Calu3 (cell line): Measurements from ENCODE around the gene FNDC3B. TPM values are rescaled to one million over a fixed set of nuclear protein-coding genes. Genes with fewer than 3 reads are reported as not detected.
A peak's percentile ranks its signal among the peaks of the same experiment; 100 is the strongest.

Source experiments
- BruUV-seq: library from RNA; stranded (reverse); fragments of 400-500 nt; replicated peaks from 2 replicates; lab custom pipeline; 2021; lab: Mats Ljungman, UMichigan
- CTCF ChIA-PET: fragments of 300-600 bp; sonication (Branson Sonifier 250); formaldehyde crosslinking; loops from one replicate; lab custom pipeline; 2022; ENCODE audit warnings: antibody characterized with exemption; lab: Charles Lee
- DNase-seq: peaks from one replicate; pipeline ENCODE4 v3.0.0; 2022
- H3K27ac Mint-ChIP-seq: one replicate; pipeline ENCODE4 v1.8.0; 2022; ENCODE audit warnings: mixed read lengths; ENCODE audit not compliant: unreplicated experiment
- H3K27me3 Mint-ChIP-seq: one replicate; pipeline ENCODE4 v1.8.0; 2022; ENCODE audit warnings: mixed read lengths; ENCODE audit not compliant: unreplicated experiment
- H3K36me3 Mint-ChIP-seq: one replicate; pipeline ENCODE4 v1.8.0; 2022; ENCODE audit warnings: mild to moderate bottlenecking, moderate library complexity, mixed read lengths; ENCODE audit not compliant: insufficient read depth, unreplicated experiment
- H3K4me1 Mint-ChIP-seq: one replicate; pipeline ENCODE4 v1.8.0; 2022; ENCODE audit warnings: mild to moderate bottlenecking, low read depth, mixed read lengths; ENCODE audit not compliant: unreplicated experiment
- H3K4me3 Mint-ChIP-seq: one replicate; pipeline ENCODE4 v1.8.0; 2022; ENCODE audit warnings: mild to moderate bottlenecking, low read depth, moderate library complexity, mixed read lengths; ENCODE audit not compliant: unreplicated experiment
- H3K9me3 Mint-ChIP-seq: one replicate; pipeline ENCODE4 v1.8.0; 2022; ENCODE audit warnings: low read depth, mixed read lengths; ENCODE audit not compliant: unreplicated experiment
- CTCF ChIP-seq: fragments of 200-600 bp; IDR thresholded peaks from one replicate; pipeline ENCODE4 v1.8.0; 2022; ENCODE audit warnings: antibody characterized with exemption; ENCODE audit not compliant: unreplicated experiment
- intact Hi-C: fragments of 100-400 bp; cut with micrococcal nuclease; formaldehyde crosslinking; loops from one replicate; pipeline ENCODE4 v1.10.0; 2022; ENCODE audit not compliant: unreplicated experiment
- total RNA-seq: library from RNA; stranded (reverse); gene quantifications from 2 replicates; pipeline ENCODE4 v1.2.3, GENCODE V29; 2022

The FNDC3B gene
- total RNA-seq, 1 experiment from 2014 or later: 453 TPM

- H3K4me3 Mint-ChIP-seq: no peak overlapping the region
- no peak for TF ChIP-seq CTCF
- H3K27me3 Mint-ChIP-seq: no peaks in the 10 kb centered on the region
- intact Hi-C loops: no loop called here
- CTCF ChIA-PET: no interaction called here
- DNase-seq: no peak
- peaks cover 73% of the 10 kb centered on the region for H3K36me3 Mint-ChIP-seq
- BruUV-seq: no TSS peak
- no peaks in the 10 kb centered on the region for H3K9me3 Mint-ChIP-seq
- peaks cover 52% of the 10 kb centered on the region for H3K4me1 Mint-ChIP-seq
- H3K27ac Mint-ChIP-seq: no peak overlapping the region
Observed at GRCh38 chr3:172192830-172193415, 153.5 kb downstream of the FNDC3B start.

- CTCF ChIA-PET: no interaction called here
- Mint-ChIP-seq H3K9me3 (no peaks in the 10 kb centered on the region), H3K4me3 (no peak overlapping the region), H3K4me1 (peaks cover 50% of the 10 kb centered on the region), H3K27ac (peak overlapping the region; percentile 58), H3K27me3 (no peaks in the 10 kb centered on the region), H3K36me3 (peaks cover 74% of the 10 kb centered on the region)
- intact Hi-C loops: no loop called here
- TF ChIP-seq CTCF: no peak
- DNase-seq: no peak
- no TSS peak for BruUV-seq
Observed at GRCh38 chr3:172193436-172193835, 154.1 kb downstream of the FNDC3B start.

GRCh38 chr3:172194702-172195406 is 155.5 kb downstream of the FNDC3B start:
- Mint-ChIP-seq H3K27me3 (no peaks in the 10 kb centered on the region), H3K4me3 (no peak overlapping the region), H3K27ac (no peak overlapping the region), H3K36me3 (peaks cover 74% of the 10 kb centered on the region), H3K4me1 (peaks cover 47% of the 10 kb centered on the region), H3K9me3 (no peaks in the 10 kb centered on the region)
- TF ChIP-seq CTCF: no peak
- CTCF ChIA-PET: interaction anchor here (0.5 to 0.6 kb wide), 2 partner anchors 11 to 52 kb away, joined by 4 to 8 read pairs; no protein-coding TSS in a partner anchor
- intact Hi-C loops: loop anchor here (1.0 kb wide), 1 partner anchor 9 kb away; no protein-coding TSS in a partner anchor
- BruUV-seq: no TSS peak
- DNase-seq: no peak

- H3K9me3 Mint-ChIP-seq: no peaks in the 10 kb centered on the region
- peaks cover 48% of the 10 kb centered on the region for H3K4me1 Mint-ChIP-seq
- peaks cover 73% of the 10 kb centered on the region for H3K36me3 Mint-ChIP-seq
- intact Hi-C loops: no loop called here
- TF ChIP-seq CTCF: no peak
- DNase-seq: no peak
- CTCF ChIA-PET: interaction anchor here (0.5 to 0.6 kb wide), 2 partner anchors 11 to 53 kb away, joined by 4 to 8 read pairs; no protein-coding TSS in a partner anchor
- no peak overlapping the region for H3K27ac Mint-ChIP-seq
- H3K27me3 Mint-ChIP-seq: no peaks in the 10 kb centered on the region
- no TSS peak for BruUV-seq
- H3K4me3 Mint-ChIP-seq: no peak overlapping the region
Observed at GRCh38 chr3:172195407-172195754, 156.0 kb downstream of the FNDC3B start.
